Measurements from ENCODE around the gene POLRMT. TPM values are rescaled to one million over a fixed set of nuclear protein-coding genes. Genes with fewer than 3 reads are reported as not detected.
A peak's percentile ranks its signal among the peaks of the same experiment; 100 is the strongest.

Gene POLRMT
- polyA plus RNA-seq, 1 donor (not counting 4 experiments of a cell fraction or from before 2014, with no cell fraction given): 33.3 TPM

- no peaks in the 10 kb centered on the region for H3K9me3 ChIP-seq (ENCODE audit: control insufficient read depth, low read depth, low read length)
- H3K4me2 ChIP-seq (ENCODE audit: control insufficient read depth, extremely low read depth, insufficient read depth, low read depth, low read length): peak overlapping the region; percentile 97
- no peaks in the 10 kb centered on the region for H3K36me3 ChIP-seq (ENCODE audit: control insufficient read depth in 2 of 2, extremely low read depth in 1 of 2, insufficient read depth in 2 of 2, low read length in 2 of 2)
- no peaks in the 10 kb centered on the region for H3K27me3 ChIP-seq (ENCODE audit: control insufficient read depth, extremely low read depth, insufficient read depth, low read length)
- peaks cover 34% of the 10 kb centered on the region for H3K79me2 ChIP-seq (ENCODE audit: control insufficient read depth, insufficient read depth, low read length)
- peaks cover 15% of the 10 kb centered on the region for H4K20me1 ChIP-seq (ENCODE audit: control insufficient read depth, extremely low read depth, insufficient read depth, low read length)
- no peaks in the 10 kb centered on the region for H3K9me1 ChIP-seq (ENCODE audit: control insufficient read depth, extremely low read depth, insufficient read depth, low read length)
- FAIRE-seq (no peak), DNase-seq (ENCODE audit: low read depth, low spot score) (no peak)
- peak overlapping the region; percentile 72 for H3K27ac ChIP-seq (ENCODE audit: control insufficient read depth, insufficient read depth, low read length)
- H3K4me1 ChIP-seq (ENCODE audit: control insufficient read depth, extremely low read depth, insufficient read depth, low read length): peaks cover 34% of the 10 kb centered on the region
- H3K9ac ChIP-seq (ENCODE audit: control insufficient read depth, extremely low read depth, insufficient read depth, low read length): peak overlapping the region; percentile 69
- peak overlapping the region; percentile 15 to 73 (median 67) for H3K4me3 ChIP-seq (ENCODE audit: control insufficient read depth in 2 of 3, extremely low read depth in 1 of 3, insufficient read depth in 2 of 3, low read depth in 1 of 3, low read length in 3 of 3)
- dilution Hi-C loops (cut with MboI; ENCODE audit: extremely low pct_ligation_motif_present, low sequenced_read_pairs): no loop called here
- TF ChIP-seq EZH2 (IDR thresholded peaks at IDR 0.05; ENCODE audit: low read length): no peak
- TF ChIP-seq, protein P1, sequence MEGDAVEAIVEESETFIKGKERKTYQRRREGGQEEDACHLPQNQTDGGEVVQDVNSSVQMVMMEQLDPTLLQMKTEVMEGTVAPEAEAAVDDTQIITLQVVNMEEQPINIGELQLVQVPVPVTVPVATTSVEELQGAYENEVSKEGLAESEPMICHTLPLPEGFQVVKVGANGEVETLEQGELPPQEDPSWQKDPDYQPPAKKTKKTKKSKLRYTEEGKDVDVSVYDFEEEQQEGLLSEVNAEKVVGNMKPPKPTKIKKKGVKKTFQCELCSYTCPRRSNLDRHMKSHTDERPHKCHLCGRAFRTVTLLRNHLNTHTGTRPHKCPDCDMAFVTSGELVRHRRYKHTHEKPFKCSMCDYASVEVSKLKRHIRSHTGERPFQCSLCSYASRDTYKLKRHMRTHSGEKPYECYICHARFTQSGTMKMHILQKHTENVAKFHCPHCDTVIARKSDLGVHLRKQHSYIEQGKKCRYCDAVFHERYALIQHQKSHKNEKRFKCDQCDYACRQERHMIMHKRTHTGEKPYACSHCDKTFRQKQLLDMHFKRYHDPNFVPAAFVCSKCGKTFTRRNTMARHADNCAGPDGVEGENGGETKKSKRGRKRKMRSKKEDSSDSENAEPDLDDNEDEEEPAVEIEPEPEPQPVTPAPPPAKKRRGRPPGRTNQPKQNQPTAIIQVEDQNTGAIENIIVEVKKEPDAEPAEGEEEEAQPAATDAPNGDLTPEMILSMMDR (optimal IDR thresholded peaks at IDR 0.05 in 1 of 3, IDR thresholded peaks at IDR 0.05 in 1 of 3, conservative IDR thresholded peaks at IDR 0.05 in 1 of 3; ENCODE audit: extremely low read depth in 1 of 3, insufficient read depth in 2 of 3, low read length in 3 of 3): no peak
- peak overlapping the region; percentile 93 for H2AFZ ChIP-seq (ENCODE audit: control insufficient read depth, low read length)
Measured at GRCh38 chr19:570937-571565, 62.3 kb downstream of the POLRMT start.

GRCh38 chr19:570251-570686, 63.1 kb downstream of the POLRMT start:
- peaks cover 29% of the 10 kb centered on the region for H3K4me1 ChIP-seq (ENCODE audit: control insufficient read depth, extremely low read depth, insufficient read depth, low read length)
- peaks cover 26% of the 10 kb centered on the region for H3K79me2 ChIP-seq (ENCODE audit: control insufficient read depth, insufficient read depth, low read length)
- no peak overlapping the region for H2AFZ ChIP-seq (ENCODE audit: control insufficient read depth, low read length)
- H3K4me2 ChIP-seq (ENCODE audit: control insufficient read depth, extremely low read depth, insufficient read depth, low read depth, low read length): no peak overlapping the region
- FAIRE-seq: no peak
- no peaks in the 10 kb centered on the region for H3K9me1 ChIP-seq (ENCODE audit: control insufficient read depth, extremely low read depth, insufficient read depth, low read length)
- H4K20me1 ChIP-seq (ENCODE audit: control insufficient read depth, extremely low read depth, insufficient read depth, low read length): peaks cover 9% of the 10 kb centered on the region
- DNase-seq (ENCODE audit: low read depth, low spot score): no peak
- H3K4me3 ChIP-seq (ENCODE audit: control insufficient read depth in 2 of 3, extremely low read depth in 1 of 3, insufficient read depth in 2 of 3, low read depth in 1 of 3, low read length in 3 of 3): no peak overlapping the region
- no peaks in the 10 kb centered on the region for H3K36me3 ChIP-seq (ENCODE audit: control insufficient read depth in 2 of 2, extremely low read depth in 1 of 2, insufficient read depth in 2 of 2, low read length in 2 of 2)
- H3K9ac ChIP-seq (ENCODE audit: control insufficient read depth, extremely low read depth, insufficient read depth, low read length): no peak overlapping the region
- TF ChIP-seq EZH2 (IDR thresholded peaks at IDR 0.05; ENCODE audit: low read length): no peak
- TF ChIP-seq, protein P1 (optimal IDR thresholded peaks at IDR 0.05 in 1 of 3, IDR thresholded peaks at IDR 0.05 in 1 of 3, conservative IDR thresholded peaks at IDR 0.05 in 1 of 3; ENCODE audit: extremely low read depth in 1 of 3, insufficient read depth in 2 of 3, low read length in 3 of 3): no peak
- dilution Hi-C loops (cut with MboI; ENCODE audit: extremely low pct_ligation_motif_present, low sequenced_read_pairs): no loop called here
- H3K9me3 ChIP-seq (ENCODE audit: control insufficient read depth, low read depth, low read length): no peaks in the 10 kb centered on the region
- H3K27me3 ChIP-seq (ENCODE audit: control insufficient read depth, extremely low read depth, insufficient read depth, low read length): no peaks in the 10 kb centered on the region
- no peak overlapping the region for H3K27ac ChIP-seq (ENCODE audit: control insufficient read depth, insufficient read depth, low read length)
